Measurements from ENCODE around the gene USP17L27.
"Not testable (repeated sequence)": the region's sequence is repeated elsewhere in the genome, so short reads cannot be mapped to it uniquely, and the experiment has no call there.

Gene USP17L27

GRCh38 chr4:9343848-9344247 lies at the start of gene USP17L27:
Gene USP17L27 (plus strand): TSS chr4:9344148. CDS start chr4:9344148, 0 bp downstream.
- DNase-seq, result not testable (repeated sequence)

DNA sequence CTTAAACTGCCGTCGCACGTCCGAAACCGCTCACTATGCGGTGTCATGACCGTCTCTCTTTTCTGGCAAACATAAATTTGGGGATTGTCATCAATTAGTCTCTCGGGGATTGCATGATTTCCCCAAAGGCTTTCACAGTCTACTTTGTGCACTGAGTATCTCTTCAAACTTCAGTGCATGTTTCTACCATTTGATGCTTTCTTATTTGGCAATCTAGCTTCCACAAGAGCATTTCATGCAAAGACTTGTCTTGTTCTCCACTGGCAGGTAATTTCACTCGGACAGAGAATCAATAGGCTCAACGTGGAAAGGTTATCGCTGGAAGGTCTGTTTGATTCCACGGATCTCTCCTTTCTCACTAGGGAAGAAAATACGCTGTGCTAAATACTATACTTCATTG lies 19.8 kb upstream of the USP17L27 start:
- DNase-seq, result not testable (repeated sequence)

DNA sequence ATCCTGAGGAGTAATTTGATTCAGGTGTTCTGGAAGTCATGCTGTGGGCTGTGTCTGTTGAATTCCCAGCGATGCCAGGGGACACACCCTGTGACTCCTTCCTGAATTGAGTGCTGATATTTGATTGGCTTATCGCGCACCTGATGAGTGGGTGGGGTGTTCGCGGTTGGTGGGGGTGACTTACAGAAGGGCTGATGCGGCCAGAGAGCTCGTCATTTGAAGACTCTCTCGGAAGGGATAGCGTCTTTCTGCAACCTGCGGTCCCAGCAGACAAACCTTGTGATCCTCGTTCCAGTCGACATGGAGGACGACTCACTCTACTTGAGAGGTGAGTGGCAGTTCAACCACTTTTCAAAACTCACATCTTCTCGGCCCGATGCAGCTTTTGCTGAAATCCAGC lies 19.1 kb upstream of the USP17L27 start, which contains the start of gene USP17L24:
Gene USP17L24, plus strand, starts transcription at position 301 of the 400 bp plus-strand sequence. Its CDS starts 0 bp downstream, at position 301.
- DNase-seq, result not testable (repeated sequence)

- DNase-seq, result not testable (repeated sequence)
Observed at GRCh38 chr4:9329611-9330010, 14.3 kb upstream of the USP17L27 start, which contains the start of gene USP17L25. Gene USP17L25 (plus strand): TSS chr4:9329911. CDS start chr4:9329911, 0 bp downstream.

GRCh38 chr4:9334358-9334757 lies 9.6 kb upstream of the USP17L27 start, which contains the start of gene USP17L26:
Gene USP17L26 (plus strand): TSS chr4:9334658. CDS start chr4:9334658, 0 bp downstream.
- DNase-seq, result not testable (repeated sequence)

DNA sequence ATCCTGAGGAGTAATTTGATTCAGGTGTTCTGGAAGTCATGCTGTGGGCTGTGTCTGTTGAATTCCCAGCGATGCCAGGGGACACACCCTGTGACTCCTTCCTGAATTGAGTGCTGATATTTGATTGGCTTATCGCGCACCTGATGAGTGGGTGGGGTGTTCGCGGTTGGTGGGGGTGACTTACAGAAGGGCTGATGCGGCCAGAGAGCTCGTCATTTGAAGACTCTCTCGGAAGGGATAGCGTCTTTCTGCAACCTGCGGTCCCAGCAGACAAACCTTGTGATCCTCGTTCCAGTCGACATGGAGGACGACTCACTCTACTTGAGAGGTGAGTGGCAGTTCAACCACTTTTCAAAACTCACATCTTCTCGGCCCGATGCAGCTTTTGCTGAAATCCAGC lies 4.8 kb upstream of the USP17L27 start, which contains the start of gene USP17L5:
Gene USP17L5, plus strand, starts transcription at position 301 of the 400 bp plus-strand sequence. Its CDS starts 0 bp downstream, at position 301.
- DNase-seq, result not testable (repeated sequence)

- DNase-seq, result not testable (repeated sequence)
Observed at GRCh38 chr4:9348593-9348992, 4.6 kb downstream of the USP17L27 start, which contains the start of gene USP17L28. Gene USP17L28 (plus strand): TSS chr4:9348893. CDS start chr4:9348893, 0 bp downstream.

DNA sequence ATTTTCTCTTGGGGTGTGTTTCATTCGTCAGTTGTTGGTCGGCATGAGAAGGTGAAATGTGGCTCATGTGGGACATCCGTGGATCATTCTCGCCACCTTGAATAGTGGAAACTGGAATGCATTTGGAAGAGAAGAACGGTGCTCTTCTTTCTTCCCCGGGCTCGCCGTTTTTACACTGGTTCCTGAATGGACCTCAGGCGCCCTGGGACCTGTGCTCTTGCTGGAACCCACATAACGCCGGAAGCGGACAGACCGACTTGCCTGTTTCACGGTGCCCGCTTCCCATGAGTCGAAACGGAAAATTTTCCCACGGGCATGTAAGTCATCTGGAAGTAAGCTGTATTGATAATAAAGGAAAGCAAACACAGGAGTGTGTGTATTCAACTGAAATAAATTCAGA lies 6.9 kb downstream of the USP17L27 start:
- DNase-seq, result not testable (repeated sequence)

DNA sequence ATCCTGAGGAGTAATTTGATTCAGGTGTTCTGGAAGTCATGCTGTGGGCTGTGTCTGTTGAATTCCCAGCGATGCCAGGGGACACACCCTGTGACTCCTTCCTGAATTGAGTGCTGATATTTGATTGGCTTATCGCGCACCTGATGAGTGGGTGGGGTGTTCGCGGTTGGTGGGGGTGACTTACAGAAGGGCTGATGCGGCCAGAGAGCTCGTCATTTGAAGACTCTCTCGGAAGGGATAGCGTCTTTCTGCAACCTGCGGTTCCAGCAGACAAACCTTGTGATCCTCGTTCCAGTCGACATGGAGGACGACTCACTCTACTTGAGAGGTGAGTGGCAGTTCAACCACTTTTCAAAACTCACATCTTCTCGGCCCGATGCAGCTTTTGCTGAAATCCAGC lies 9.4 kb downstream of the USP17L27 start, which contains the start of gene USP17L29:
Gene USP17L29, plus strand, starts transcription at position 301 of the 400 bp plus-strand sequence. Its CDS starts 0 bp downstream, at position 301.
- not testable (repeated sequence) for DNase-seq

- DNase-seq, result not testable (repeated sequence)
Observed at GRCh38 chr4:9362829-9363228, 18.9 kb downstream of the USP17L27 start, which contains the start of gene USP17L30. Gene USP17L30 (plus strand): TSS chr4:9363129. CDS start chr4:9363129, 0 bp downstream.

- DNase-seq, result not testable (repeated sequence)
Observed at GRCh38 chr4:9379881-9380280, 35.9 kb downstream of the USP17L27 start.

GRCh38 chr4:9381012-9381534 lies 37.1 kb downstream of the USP17L27 start:
- DNase-seq, result not testable (repeated sequence)

GRCh38 chr4:9384126-9384525 lies 40.2 kb downstream of the USP17L27 start:
- no peak for DNase-seq

GRCh38 chr4:9389001-9389400 lies 45.1 kb downstream of the USP17L27 start:
- not testable (repeated sequence) for DNase-seq
